H1 (cell line): ENCODE data around the gene C19orf25. TPM values are rescaled to one million over a fixed set of nuclear protein-coding genes. Genes with fewer than 3 reads are reported as not detected.

Experiments used
- CTCF ChIA-PET: fragments of 300-600 bp; sonication (Branson Sonifier 250); formaldehyde crosslinking; loops from one replicate; lab custom pipeline; 2021; ENCODE audit not compliant: partially characterized antibody; lab: Charles Lee
- POLR2A ChIA-PET: fragments of 300-600 bp; sonication (Branson Sonifier 250); formaldehyde crosslinking; loops from one replicate; lab custom pipeline; 2021; ENCODE audit warnings: inconsistent platforms; ENCODE audit not compliant: partially characterized antibody; lab: Charles Lee
- DNase-seq, 2 experiments: peaks; one replicate each; pipeline versions ENCODE4 v3.0.0 to v3.0.0-alpha.2; 2010 to 2022; ENCODE audit warnings: low spot score in 2 of 2, low read depth in 1 of 2, mixed read lengths in 1 of 2
- FAIRE-seq: peaks from 2 replicates; lab custom pipeline; 2011; peaks lifted over from hg19 to GRCh38; lab: Jason Lieb, UNC
- H2AFZ ChIP-seq: 2 replicates; pipeline ENCODE4 v1.8.1; 2012; ENCODE audit warnings: low read length, inconsistent platforms
- H2AK5ac ChIP-seq: 2 replicates; pipeline ENCODE4 v1.6.1; 2013; ENCODE audit warnings: low read depth, low read length
- H2BK120ac ChIP-seq: replicated peaks from 2 replicates; pipeline ENCODE3; 2013; ENCODE audit warnings: low read depth, low read length, inconsistent platforms
- H2BK12ac ChIP-seq: 2 replicates; pipeline ENCODE4 v1.6.1; 2013; ENCODE audit warnings: low read depth, low read length
- H2BK15ac ChIP-seq: 2 replicates; pipeline ENCODE4 v1.6.1; 2013; ENCODE audit warnings: low read length
- H2BK20ac ChIP-seq: 2 replicates; pipeline ENCODE4 v1.6.1; 2013; ENCODE audit warnings: low read length
- H2BK5ac ChIP-seq: 2 replicates; pipeline ENCODE4 v1.6.1; 2013; ENCODE audit warnings: low read depth, low read length
- H3K14ac ChIP-seq: 2 replicates; pipeline ENCODE4 v1.6.1; 2013; ENCODE audit warnings: inconsistent platforms; ENCODE audit not compliant: insufficient read length
- H3K18ac ChIP-seq: 2 replicates; pipeline ENCODE4 v1.6.1; 2013; ENCODE audit warnings: low read length; ENCODE audit errors: extremely low read depth
- H3K23ac ChIP-seq: 2 replicates; pipeline ENCODE4 v1.6.1; 2013; ENCODE audit warnings: inconsistent platforms; ENCODE audit not compliant: insufficient read length
- H3K23me2 ChIP-seq: 2 replicates; pipeline ENCODE4 v1.6.1; 2013; ENCODE audit warnings: low read depth, low read length
- H3K27ac ChIP-seq: 2 replicates; pipeline ENCODE4 v1.6.1; 2011; ENCODE audit warnings: low read depth, low read length, inconsistent platforms
- H3K27me3 ChIP-seq, 4 experiments: replicated peaks in 1 of 4; 1 replicate in 1 of 4; 2 replicates in 3 of 4; pipeline versions ENCODE4 v1.6.1 to v1.8.1; 2011 to 2013; ENCODE audit warnings: low read length in 3 of 4, mild to moderate bottlenecking in 3 of 4, inconsistent platforms in 2 of 4, mixed read lengths in 2 of 4, moderate library complexity in 1 of 4; ENCODE audit not compliant: control insufficient read depth in 3 of 4, insufficient read depth in 3 of 4; ENCODE audit errors: extremely low read depth in 1 of 4
- H3K36me3 ChIP-seq, 4 experiments: 2 replicates each; pipeline versions ENCODE4 v1.6.1 to v1.8.1; 2011 to 2013; ENCODE audit warnings: mild to moderate bottlenecking in 4 of 4, low read length in 3 of 4, moderate library complexity in 2 of 4, control low read depth in 1 of 4, inconsistent platforms in 1 of 4; ENCODE audit not compliant: insufficient read depth in 4 of 4, control insufficient read depth in 2 of 4
- H3K4ac ChIP-seq: replicated peaks from 2 replicates; pipeline ENCODE3; 2013; ENCODE audit warnings: low read length, low read depth, mixed read lengths, inconsistent platforms; ENCODE audit not compliant: insufficient read length
- H3K4me1 ChIP-seq, 4 experiments: replicated peaks in 1 of 4; 1 replicate in 1 of 4; 2 replicates in 3 of 4; pipeline versions ENCODE4 v1.6.1 to v1.8.1; 2011 to 2013; ENCODE audit warnings: low read length in 3 of 4, inconsistent platforms in 2 of 4, mixed read lengths in 1 of 4; ENCODE audit not compliant: insufficient read depth in 4 of 4, control insufficient read depth in 3 of 4
- H3K4me2 ChIP-seq, 2 experiments: 2 replicates each; pipeline versions ENCODE4 v1.6.1 to v1.8.1; 2011 to 2013; ENCODE audit warnings: low read depth in 2 of 2, low read length in 2 of 2, control low read depth in 1 of 2, inconsistent platforms in 1 of 2, mild to moderate bottlenecking in 1 of 2; ENCODE audit not compliant: insufficient read depth in 1 of 2
- H3K4me3 ChIP-seq, 4 experiments: fragments of 200-600, 300-600 bp in 1 of 4; sonication (generic), shearing (Covaris generic), sonication (Bioruptor Twin) in 1 of 4; 2 replicates each; pipeline versions ENCODE4 v1.5.1 to v1.8.1; 2011 to 2016; ENCODE audit warnings: low read length in 4 of 4, low read depth in 3 of 4, control low read depth in 2 of 4, inconsistent platforms in 2 of 4, mild to moderate bottlenecking in 2 of 4, mixed read lengths in 1 of 4, moderate library complexity in 1 of 4; ENCODE audit not compliant: insufficient read depth in 2 of 4; ENCODE audit errors: extremely low read depth in 1 of 4
- H3K56ac ChIP-seq: replicated peaks from 2 replicates; pipeline ENCODE3; 2013; ENCODE audit warnings: low read depth, mild to moderate bottlenecking, mixed read lengths, low read length, inconsistent platforms; ENCODE audit not compliant: insufficient read length
- H3K79me1 ChIP-seq: 2 replicates; pipeline ENCODE4 v1.6.1; 2013; ENCODE audit warnings: low read depth, low read length, control low read depth
- H3K79me2 ChIP-seq, 2 experiments: 2 replicates each; pipeline versions ENCODE4 v1.6.1 to v1.8.1; 2012 to 2013; ENCODE audit warnings: low read length in 2 of 2, mild to moderate bottlenecking in 2 of 2, inconsistent platforms in 1 of 2; ENCODE audit not compliant: insufficient read depth in 2 of 2, control insufficient read depth in 1 of 2
- H3K9ac ChIP-seq, 4 experiments: replicated peaks in 1 of 4; 1 replicate in 1 of 4; 2 replicates in 3 of 4; pipeline versions ENCODE4 v1.6.1 to v1.8.1; 2011 to 2013; ENCODE audit warnings: low read depth in 3 of 4, low read length in 3 of 4, control low read depth in 2 of 4, mild to moderate bottlenecking in 2 of 4, moderate library complexity in 2 of 4, inconsistent platforms in 1 of 4; ENCODE audit errors: extremely low read depth in 1 of 4
- H3K9me3 ChIP-seq, 2 experiments: 2 replicates each; pipeline versions ENCODE4 v1.6.1 to v1.8.1; 2012 to 2013; ENCODE audit warnings: mild to moderate bottlenecking in 2 of 2, moderate library complexity in 2 of 2, control low read depth in 1 of 2, inconsistent platforms in 1 of 2, low read depth in 1 of 2, low read length in 1 of 2, mixed read lengths in 1 of 2; ENCODE audit not compliant: insufficient read depth in 2 of 2
- H4K20me1 ChIP-seq, 2 experiments: replicated peaks in 1 of 2; 2 replicates each; pipeline versions ENCODE3 to v1.8.1; 2011 to 2013; ENCODE audit warnings: inconsistent platforms in 2 of 2, low read length in 2 of 2, mild to moderate bottlenecking in 1 of 2; ENCODE audit not compliant: insufficient read depth in 2 of 2, control insufficient read depth in 1 of 2
- H4K5ac ChIP-seq: 2 replicates; pipeline ENCODE4 v1.6.1; 2013; ENCODE audit warnings: low read length, low read depth, mixed read lengths, inconsistent platforms; ENCODE audit not compliant: insufficient read length
- H4K8ac ChIP-seq: 2 replicates; pipeline ENCODE4 v1.8.0; 2013; ENCODE audit warnings: mild to moderate bottlenecking, moderate library complexity, low read length, inconsistent platforms; ENCODE audit not compliant: insufficient read depth; ENCODE audit errors: extremely low read depth
- H4K91ac ChIP-seq: replicated peaks from 2 replicates; pipeline ENCODE3; 2013; ENCODE audit warnings: low read length, mixed read lengths, inconsistent platforms; ENCODE audit not compliant: insufficient read length
- BCL11A ChIP-seq, 2 experiments: IDR thresholded peaks; one replicate each; pipeline ENCODE4 v1.6.1; 2011; ENCODE audit warnings: low read depth in 2 of 2, low read length in 2 of 2, mild to moderate bottlenecking in 2 of 2
- CREB1 ChIP-seq: IDR thresholded peaks from 2 replicates; pipeline ENCODE4 v1.6.1; 2012; ENCODE audit warnings: inconsistent platforms
- GABPA ChIP-seq: IDR thresholded peaks from 2 replicates; pipeline ENCODE4 v1.6.1; 2011; ENCODE audit warnings: mild to moderate bottlenecking, low read length, moderate library complexity, borderline replicate concordance; ENCODE audit not compliant: insufficient read depth
- NANOG ChIP-seq: IDR thresholded peaks from 2 replicates; pipeline ENCODE4 v1.6.1; 2011; ENCODE audit warnings: low read length, low read depth, mild to moderate bottlenecking, inconsistent platforms; ENCODE audit not compliant: insufficient read depth, poor library complexity, severe bottlenecking
- PHF8 ChIP-seq: fragments of 200-600 bp; sonication (generic); conservative IDR thresholded peaks from 2 replicates; pipeline ENCODE4 v1.7.1; 2012; ENCODE audit warnings: low read depth, mild to moderate bottlenecking, inconsistent platforms, low read length, moderate library complexity
- RBBP5 ChIP-seq: IDR thresholded peaks from 2 replicates; pipeline ENCODE4 v1.7.1; 2012; ENCODE audit warnings: low read depth, mild to moderate bottlenecking, inconsistent platforms, low read length, moderate library complexity, borderline replicate concordance
- SAP30 ChIP-seq: fragments of 300-600 bp; sonication (generic); IDR thresholded peaks from 2 replicates; pipeline ENCODE4 v1.7.1; 2012; ENCODE audit warnings: low read length, moderate library complexity, mild to moderate bottlenecking, inconsistent platforms; ENCODE audit not compliant: insufficient read depth, insufficient replicate concordance
- SIRT6 ChIP-seq: IDR thresholded peaks from one replicate; pipeline ENCODE4 v1.7.1; 2012; ENCODE audit warnings: low read length, inconsistent platforms
- TAF1 ChIP-seq: IDR thresholded peaks from 2 replicates; pipeline ENCODE4 v1.6.1; 2011; ENCODE audit warnings: mild to moderate bottlenecking, low read depth, low read length
- TAF7 ChIP-seq: optimal IDR thresholded peaks from 2 replicates; pipeline ENCODE3; 2011; ENCODE audit warnings: low read depth, mild to moderate bottlenecking, inconsistent platforms, low read length, moderate library complexity, borderline replicate concordance
- YY1 ChIP-seq: IDR thresholded peaks from 2 replicates; pipeline ENCODE4 v1.6.1; 2011; ENCODE audit warnings: low read depth, mild to moderate bottlenecking, low read length
- WGBS, 2 experiments: shearing (Covaris generic) in 1 of 2; methylation state at CpG; one replicate each; pipeline versions ENCODE4 v1.1.6 to v1.1.7; 2013 to 2015; ENCODE audit warnings: low lambda C conversion rate in 2 of 2, mixed read lengths in 2 of 2, inconsistent platforms in 1 of 2, low coverage in 1 of 2, missing lambda C conversion rate in 1 of 2; ENCODE audit not compliant: insufficient replicate concordance in 2 of 2, insufficient coverage in 1 of 2, insufficient read length in 1 of 2; ENCODE audit errors: extremely low coverage in 1 of 2, missing lambda C conversion rate in 1 of 2; 5-methylcytosine and 5-hydroxymethylcytosine counted together
- polyA plus RNA-seq, 7 experiments: library from polyadenylated mRNA; depleted of rRNA in 3 of 7; stranded (reverse) in 5 of 7; unstranded in 2 of 7; fragments of >200 nt in 5 of 7; fragments of 200-250 nt in 2 of 7; gene quantifications; 1 replicate in 5 of 7; 2 replicates in 1 of 7; 4 replicates in 1 of 7; pipeline versions ENCODE4 v1.2.1 to v1.2.3, GENCODE V29; 2011 to 2013; ENCODE audit warnings: missing spikeins in 2 of 7, mixed read lengths in 2 of 7
- total RNA-seq: library from RNA; stranded (reverse); fragmentation: NEBNext Ultra II Directional; extraction: Animal tissue kit (Norgen Biotek cat#: 25700); gene quantifications from 2 replicates; pipeline ENCODE4 v1.2.1, GENCODE V29; 2021

The C19orf25 gene
- total and polyA plus RNA-seq, 2 of the 8 experiments (the other 6 are each of a cell fraction or from before 2014, with no cell fraction given), result 41.3 to 67.4 TPM

DNA sequence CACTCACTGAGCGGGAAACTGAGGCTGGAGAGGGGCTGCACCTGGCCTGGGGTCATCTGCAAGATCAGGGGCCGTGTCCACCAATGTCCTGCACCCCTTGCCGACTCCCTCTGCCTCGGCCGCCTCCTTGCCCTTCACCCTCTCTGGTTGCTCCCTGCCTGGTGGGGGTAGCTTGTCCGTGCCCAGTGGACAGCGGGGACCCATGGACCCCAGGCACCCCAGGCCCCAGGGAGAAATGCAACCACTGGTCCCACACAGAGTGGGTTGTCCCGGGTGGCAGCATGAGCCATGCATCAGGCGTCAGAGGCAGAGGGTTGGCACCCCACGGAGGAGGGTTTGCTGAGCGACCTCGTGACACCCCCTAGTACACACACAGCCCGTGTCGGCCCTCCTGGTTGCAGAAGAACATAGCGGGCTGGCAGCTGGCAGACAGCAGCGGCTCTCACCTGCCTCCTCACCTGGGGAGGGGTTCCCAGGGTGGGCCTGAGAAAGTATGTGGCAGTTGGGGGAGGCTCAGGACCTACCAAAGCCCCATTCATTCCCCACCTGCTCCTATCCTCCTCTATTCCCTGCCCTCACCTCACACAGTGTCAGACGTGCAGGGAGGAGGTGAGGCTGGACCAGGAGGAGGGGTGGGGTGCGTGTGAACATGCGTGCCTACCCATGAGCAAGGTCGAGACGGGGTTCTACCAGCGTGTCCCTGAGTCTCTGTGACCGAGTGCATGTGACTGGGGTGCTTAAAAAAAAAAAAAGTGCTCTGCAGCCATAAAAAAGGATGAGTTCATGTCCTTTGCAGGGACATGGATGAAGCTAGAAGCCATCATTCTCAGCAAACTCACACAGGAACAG is 25.1 kb upstream of the C19orf25 start:
- no peak overlapping the region for H3K18ac ChIP-seq
- H3K14ac ChIP-seq, result no peak overlapping the region
- POLR2A ChIA-PET, result interaction anchor here (1.0 to 1.3 kb wide), 2 partner anchors 29 to 36 kb away, joined by 3 read pairs; no protein-coding TSS in a partner anchor
- peak overlapping the region; percentile 82 for H4K8ac ChIP-seq
- peak overlapping the region; percentile 72 for H2BK15ac ChIP-seq
- no peak overlapping the region for H3K4ac ChIP-seq
- peak overlapping the region in 2 of 4 experiments; percentile 18 to 52; a peak in 3 of 8 replicates for H3K4me3 ChIP-seq
- no peak overlapping the region; the same call in 1 of the 2 replicates for H2BK20ac ChIP-seq
- H2AFZ ChIP-seq, result peak overlapping the region; percentile 63; the same call in 1 of the 2 replicates
- H3K23me2 ChIP-seq, result peaks cover 10% of the 10 kb centered on the region; the same call in 1 of the 2 replicates
- DNase-seq (no peak), FAIRE-seq (no peak)
- peak overlapping the region; percentile 21 for H3K56ac ChIP-seq
- H3K9ac ChIP-seq, result no peak overlapping the region
- no peak overlapping the region for H2BK120ac ChIP-seq
- no peaks in the 10 kb centered on the region for H3K79me2 ChIP-seq
- H4K5ac ChIP-seq, result no peak overlapping the region
- CTCF ChIA-PET, result interaction anchor here (0.6 to 3.9 kb wide), 6 partner anchors 10 to 257 kb away, joined by 3 to 14 read pairs (median 6); partner anchors contain the start of gene REEP6
- no peak overlapping the region for H4K91ac ChIP-seq
- no peak overlapping the region for H3K27ac ChIP-seq
- no peak overlapping the region for H2AK5ac ChIP-seq
- H3K27me3 ChIP-seq, result peaks cover 0 to 19% (median 16%) of the 10 kb centered on the region in 4 experiments; a peak in 5 of 7 replicates
- H3K36me3 ChIP-seq, result no peaks in the 10 kb centered on the region
- H3K23ac ChIP-seq, result no peak overlapping the region
- peak overlapping the region; percentile 54 to 62; a peak in 3 of 4 replicates for H3K4me2 ChIP-seq
- peaks cover 5 to 11% of the 10 kb centered on the region in 2 experiments; a peak in 2 of 4 replicates for H3K9me3 ChIP-seq
- H2BK5ac ChIP-seq, result peak overlapping the region; percentile 26; the same call in 1 of the 2 replicates
- peak overlapping the region; percentile 39; the same call in 1 of the 2 replicates for H2BK12ac ChIP-seq
- H4K20me1 ChIP-seq, result no peaks in the 10 kb centered on the region
- peaks cover 0 to 11% (median 7%) of the 10 kb centered on the region in 4 experiments; a peak in 5 of 7 replicates for H3K4me1 ChIP-seq
- 75% methylated on average over 21 of the region's 23 CpGs; no CpG with 5 or more reads in 1 of the 2 experiments for WGBS, 2 experiments
- H3K79me1 ChIP-seq, result no peaks in the 10 kb centered on the region
- TF ChIP-seq PHF8, result no peak
- TF ChIP-seq TAF1, result no peak
- no peak for TF ChIP-seq BCL11A (IDR thresholded peaks at IDR 0.05; ENCODE audit: low read depth in 2 of 2, low read length in 2 of 2)
- no peak for TF ChIP-seq YY1
- no peak for TF ChIP-seq SAP30
- no peak for TF ChIP-seq SIRT6
- TF ChIP-seq TAF7, result no peak
- no peak for TF ChIP-seq RBBP5
- no peak for TF ChIP-seq NANOG
- TF ChIP-seq GABPA, result no peak
- TF ChIP-seq CREB1, result no peak
